ENCODE measurements around the gene CNGB1. TPM values are rescaled to one million over a fixed set of nuclear protein-coding genes. Genes with fewer than 3 reads are reported as not detected.

The CNGB1 gene
- total and polyA plus RNA-seq, 2 experiments from 2014 or later = not detected

- no peaks in the 10 kb centered on the region for H3K9me3 ChIP-seq (ENCODE audit: low read depth)
- DNase-seq (ENCODE audit: low read depth in 1 of 2, low spot score in 1 of 2) = no peak
- TF ChIP-seq CTCF (IDR thresholded peaks at IDR 0.05; ENCODE audit: low read depth, low read length) = no peak
- H3K36me3 ChIP-seq = peaks cover 8% of the 10 kb centered on the region
- no peaks in the 10 kb centered on the region for H3K27me3 ChIP-seq
- H3K4me3 ChIP-seq = no peak overlapping the region
- H3K27ac ChIP-seq = no peak overlapping the region
- H3K4me1 ChIP-seq (ENCODE audit: low read depth) = no peaks in the 10 kb centered on the region
These were observed 21.2 kb upstream of the CNGB1 start for GRCh38 chr16:57992084-57992483.

- no peaks in the 10 kb centered on the region for H3K9me3 ChIP-seq (ENCODE audit: low read depth)
- peaks cover 4% of the 10 kb centered on the region for H3K36me3 ChIP-seq
- no peak for TF ChIP-seq CTCF (IDR thresholded peaks at IDR 0.05; ENCODE audit: low read depth, low read length)
- DNase-seq (ENCODE audit: low read depth in 1 of 2, low spot score in 1 of 2) = no peak
- H3K27me3 ChIP-seq = no peaks in the 10 kb centered on the region
- no peak overlapping the region for H3K4me3 ChIP-seq
- no peaks in the 10 kb centered on the region for H3K4me1 ChIP-seq (ENCODE audit: low read depth)
- H3K27ac ChIP-seq = no peak overlapping the region
These were observed 20.7 kb upstream of the CNGB1 start for GRCh38 chr16:57991551-57992059.

DNA sequence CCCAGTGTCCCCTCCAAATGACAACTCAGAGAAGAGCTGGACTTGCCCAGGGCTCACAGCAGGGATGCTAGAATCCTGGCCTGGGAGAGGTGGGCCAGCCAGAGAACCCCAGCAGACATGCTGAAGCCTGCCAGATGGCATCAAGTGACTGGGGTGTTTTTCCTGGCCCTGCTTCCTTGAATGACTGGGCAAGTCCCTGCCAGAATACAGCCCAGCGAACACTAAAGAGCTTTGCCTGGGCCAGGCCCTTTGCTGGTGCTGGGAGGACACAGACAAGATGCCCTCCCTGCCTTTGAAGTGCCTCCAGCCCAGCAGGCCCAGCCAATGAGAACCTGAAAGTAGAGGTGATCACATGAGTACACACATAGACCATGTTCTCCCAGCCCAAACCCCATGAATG lies 18.0 kb upstream of the CNGB1 start:
- Histone ChIP-seq H3K27me3 (no peaks in the 10 kb centered on the region), H3K9me3 (ENCODE audit: low read depth) (no peaks in the 10 kb centered on the region), H3K36me3 (no peaks in the 10 kb centered on the region), H3K27ac (no peak overlapping the region), H3K4me1 (ENCODE audit: low read depth) (peaks cover 7% of the 10 kb centered on the region), H3K4me3 (no peak overlapping the region)
- no peak for TF ChIP-seq CTCF (IDR thresholded peaks at IDR 0.05; ENCODE audit: low read depth, low read length)
- DNase-seq (ENCODE audit: low read depth in 1 of 2, low spot score in 1 of 2) = no peak

DNA sequence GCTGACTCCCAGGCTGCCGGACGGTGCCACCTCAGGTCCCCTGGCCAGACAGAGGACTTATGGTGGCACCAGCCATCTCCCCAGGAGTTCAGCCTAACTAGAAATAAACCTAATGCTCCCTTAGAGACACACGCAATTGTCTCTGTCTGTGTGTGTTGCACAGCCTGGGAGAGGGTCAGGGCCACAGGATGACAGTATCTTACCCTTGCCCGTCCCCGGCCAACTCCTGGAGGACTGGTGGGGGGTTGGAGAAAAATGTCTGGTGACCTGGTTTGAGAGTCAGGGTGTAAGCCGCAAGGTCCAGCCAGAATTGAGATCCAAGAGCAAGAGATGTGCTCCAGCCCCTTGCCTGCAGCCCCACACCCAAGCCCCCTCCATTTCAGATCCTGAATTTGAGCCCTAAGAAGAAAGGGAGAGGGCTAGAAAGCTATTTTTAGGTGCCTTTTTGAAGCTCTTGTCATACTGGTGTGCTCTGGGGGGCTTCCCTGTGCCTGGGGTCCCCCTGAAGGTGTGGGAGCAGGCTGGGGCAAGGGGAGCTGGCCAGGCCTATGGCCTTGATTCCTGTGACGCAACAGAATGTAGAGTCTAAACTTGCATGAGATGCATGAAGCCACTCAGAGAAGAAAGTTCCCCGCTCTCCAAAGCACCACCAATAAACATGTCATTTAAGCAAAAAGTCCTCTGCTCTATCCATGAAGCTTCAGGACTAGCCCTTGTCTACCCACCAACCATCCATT lies 16.7 kb upstream of the CNGB1 start:
- Histone ChIP-seq H3K27me3 (no peaks in the 10 kb centered on the region), H3K4me3 (no peak overlapping the region), H3K9me3 (ENCODE audit: low read depth) (no peaks in the 10 kb centered on the region), H3K4me1 (ENCODE audit: low read depth) (peaks cover 7% of the 10 kb centered on the region), H3K36me3 (no peaks in the 10 kb centered on the region), H3K27ac (no peak overlapping the region)
- no peak for DNase-seq (ENCODE audit: low read depth in 1 of 2, low spot score in 1 of 2)
- TF ChIP-seq CTCF (IDR thresholded peaks at IDR 0.05; ENCODE audit: low read depth, low read length) = no peak

DNA sequence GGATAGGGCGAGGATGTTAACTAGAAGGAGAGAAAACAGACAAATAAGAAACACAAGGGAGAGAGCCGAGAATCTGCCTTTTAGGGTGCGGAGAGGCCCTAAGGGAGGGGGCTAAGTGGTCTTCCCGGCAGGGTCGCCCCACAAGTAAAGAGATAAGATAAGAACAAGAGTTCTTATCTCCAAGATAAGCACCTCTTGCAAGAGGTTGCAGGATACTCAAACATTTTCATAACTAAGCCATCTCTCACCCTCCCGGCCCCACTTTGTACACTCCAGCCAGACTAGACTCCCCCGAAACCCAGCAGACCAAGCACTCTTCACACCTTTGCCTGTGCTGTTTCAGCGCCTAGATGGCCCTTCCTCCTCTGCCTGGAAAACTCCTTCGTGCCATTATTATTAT lies 15.3 kb upstream of the CNGB1 start:
- no peak overlapping the region for H3K27ac ChIP-seq
- no peaks in the 10 kb centered on the region for H3K36me3 ChIP-seq
- H3K27me3 ChIP-seq = no peaks in the 10 kb centered on the region
- no peaks in the 10 kb centered on the region for H3K9me3 ChIP-seq (ENCODE audit: low read depth)
- peak overlapping the region; percentile 41 for H3K4me3 ChIP-seq
- peaks cover 7% of the 10 kb centered on the region for H3K4me1 ChIP-seq (ENCODE audit: low read depth)
- no peak for DNase-seq (ENCODE audit: low read depth in 1 of 2, low spot score in 1 of 2)
- no peak for TF ChIP-seq CTCF (IDR thresholded peaks at IDR 0.05; ENCODE audit: low read depth, low read length)
